Measurements from ENCODE around the gene DSC1.
"Not testable (repeated sequence)": the region's sequence is repeated elsewhere in the genome, so short reads cannot be mapped to it uniquely, and the experiment has no call there.

DSC1 gene

DNA sequence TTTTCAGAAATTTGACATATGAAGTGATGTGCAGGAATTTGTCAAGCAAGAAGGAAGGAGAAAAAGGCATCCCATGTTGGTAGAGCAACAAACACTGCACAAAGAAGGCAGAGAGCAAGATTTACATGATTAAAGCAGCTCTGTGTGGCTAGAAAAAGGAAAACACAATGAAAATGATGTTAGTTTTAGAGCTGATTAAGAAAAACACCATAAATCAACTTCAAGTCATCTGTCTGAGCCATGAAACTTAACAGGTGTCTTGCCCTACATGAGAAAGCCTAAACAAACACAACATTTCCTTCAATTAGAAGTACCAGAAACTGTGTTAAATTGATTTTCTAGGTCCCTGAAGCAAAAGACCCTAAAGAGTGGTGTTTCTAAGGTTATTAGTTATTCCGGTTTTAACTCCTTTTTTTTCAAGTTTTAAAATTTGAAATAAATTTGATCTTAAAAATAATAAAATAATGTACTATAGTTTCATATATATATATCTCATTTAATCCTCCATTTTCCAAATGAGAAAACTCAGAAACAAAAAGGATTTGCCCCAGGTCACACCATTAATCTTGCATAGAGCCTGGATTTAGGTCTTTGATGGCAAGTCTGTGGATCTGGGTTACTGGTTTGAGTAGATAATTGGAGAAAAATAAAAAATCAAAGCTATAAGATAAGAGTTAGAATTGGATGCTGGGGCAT is 8.6 kb upstream of the DSC1 start:
- DNase-seq: no peak

DNA sequence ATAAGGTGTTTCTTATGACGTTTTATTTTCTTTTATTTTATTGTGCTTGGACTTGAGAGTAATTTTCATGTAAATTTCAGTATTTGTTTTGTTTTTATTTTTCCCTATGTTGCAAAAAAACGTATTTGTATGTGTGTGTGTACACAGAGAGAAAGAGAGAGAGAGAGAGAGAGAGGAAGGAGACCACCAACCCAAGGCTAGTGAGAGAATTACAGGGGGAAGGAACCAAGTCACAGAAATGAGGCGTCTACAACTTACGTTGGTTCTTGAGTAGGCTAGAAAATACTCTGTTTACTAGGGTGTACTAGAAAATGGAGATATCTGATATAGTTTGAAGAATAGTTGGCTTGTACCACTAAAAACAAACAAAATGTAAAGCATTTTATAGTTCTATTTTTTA is 7.7 kb upstream of the DSC1 start:
- DNase-seq: no peak

DNA sequence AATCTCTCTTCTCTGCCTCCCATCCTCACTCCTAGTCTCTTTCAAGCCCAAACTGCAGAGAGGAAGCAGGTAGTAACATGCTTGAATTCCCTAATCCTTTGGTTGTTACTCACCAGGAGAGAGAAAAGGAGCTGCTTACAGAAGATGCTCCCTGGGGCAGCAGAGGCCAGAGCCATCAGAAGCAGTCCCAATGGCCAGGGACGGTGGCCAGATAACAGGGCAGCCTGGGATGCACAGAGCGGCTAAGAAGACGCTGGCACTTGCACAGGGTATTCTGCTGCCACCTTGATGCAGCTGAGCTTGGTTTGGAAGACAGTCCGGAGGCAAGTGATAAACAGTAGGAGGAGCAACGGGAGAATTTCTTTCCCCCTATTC is 250 bp downstream of the DSC1 start:
- no peak for DNase-seq

DNA sequence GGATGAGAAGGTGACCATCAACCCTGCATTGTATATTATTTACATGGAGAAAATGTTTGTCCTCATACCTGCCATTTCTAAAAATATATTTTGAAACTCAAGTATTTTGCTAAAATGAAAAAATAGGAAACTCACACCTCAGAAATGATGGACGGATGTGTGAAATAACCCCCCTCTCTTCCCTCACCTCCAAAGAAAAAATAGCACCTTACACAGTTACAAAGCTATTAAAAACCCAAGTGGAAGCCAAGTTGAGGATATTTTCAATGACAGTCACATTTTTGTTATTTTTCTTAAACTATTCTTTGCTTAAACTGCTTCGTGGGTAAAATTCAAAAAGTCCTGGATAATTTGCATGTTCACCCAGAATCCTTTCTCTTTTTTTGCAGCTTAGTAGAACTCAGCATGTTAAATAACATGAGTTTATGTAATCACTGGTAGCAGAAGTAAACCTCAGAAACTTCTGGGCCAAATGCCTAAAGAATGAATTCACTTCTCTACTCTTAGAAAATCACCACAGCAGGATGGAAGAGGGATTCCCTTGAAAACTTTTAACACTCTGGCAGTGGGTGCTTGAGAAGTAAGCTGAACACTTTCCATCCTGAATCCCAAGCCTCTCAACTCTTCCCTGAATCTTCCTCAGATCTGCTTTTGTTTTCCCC is 768 bp downstream of the DSC1 start:
- DNase-seq: no peak

DNA sequence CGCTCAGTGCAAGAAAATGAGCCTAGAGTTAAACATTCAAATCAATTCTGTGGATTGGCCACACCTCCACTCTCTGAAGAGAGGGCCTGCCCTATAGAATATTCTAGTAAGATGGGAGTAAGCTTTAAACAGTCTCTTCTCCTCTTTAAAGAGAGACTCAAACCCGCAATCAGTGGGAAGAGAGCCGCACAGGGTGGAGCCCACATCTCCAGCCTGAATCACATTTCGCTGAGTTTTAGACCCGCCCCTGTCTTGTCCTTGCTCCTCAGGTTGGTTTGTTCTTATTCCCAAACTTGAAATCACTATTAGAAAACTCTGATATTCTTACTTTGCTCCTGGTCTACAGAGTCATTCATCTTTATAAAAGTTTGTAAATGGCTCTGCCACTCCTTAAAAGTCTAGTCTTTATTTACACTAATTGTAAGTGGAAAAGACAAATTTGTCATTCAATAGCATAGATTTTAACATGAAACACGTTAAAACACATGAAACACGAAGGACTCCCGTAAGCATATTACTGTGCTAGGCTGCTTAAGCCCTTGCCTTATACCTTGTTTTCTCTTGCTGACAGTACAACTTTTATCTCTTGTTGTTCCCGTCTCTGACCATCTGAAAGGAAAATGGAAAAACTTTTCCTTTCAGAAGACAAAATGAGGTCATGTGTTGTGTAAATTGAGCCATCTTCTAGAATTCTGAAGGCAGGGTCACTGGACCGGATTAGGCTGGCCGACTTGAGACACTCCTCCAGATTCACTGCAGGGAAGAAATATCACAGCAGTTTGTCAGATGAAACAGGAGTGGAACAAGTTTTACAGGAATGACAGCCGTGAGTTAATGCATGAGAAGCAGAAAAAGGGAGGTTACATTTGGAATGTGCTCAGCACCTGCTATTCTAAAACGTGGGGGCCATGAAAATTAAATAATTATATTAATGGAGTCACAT is 5.6 kb downstream of the DSC1 start:
- DNase-seq: no peak

DNA sequence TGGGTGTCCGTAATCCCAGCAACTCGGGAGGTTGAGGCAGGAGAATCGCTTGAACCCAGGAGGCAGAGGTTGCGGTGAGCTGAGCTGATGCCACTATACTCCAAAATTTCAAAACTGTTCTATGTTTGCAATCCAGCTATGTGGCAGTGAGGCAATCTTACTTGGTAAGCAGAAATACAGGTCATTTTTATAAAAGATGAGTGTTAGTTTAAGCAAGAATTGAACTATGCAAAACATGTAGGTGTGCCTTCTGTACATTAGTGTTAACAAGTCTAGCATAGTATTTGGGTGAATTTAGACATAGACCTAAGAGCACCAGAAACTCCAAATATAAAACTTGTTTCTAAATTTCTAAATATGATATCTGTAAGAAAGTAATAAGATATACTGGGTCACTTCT is 7.2 kb downstream of the DSC1 start:
- DNase-seq: no peak

DNA sequence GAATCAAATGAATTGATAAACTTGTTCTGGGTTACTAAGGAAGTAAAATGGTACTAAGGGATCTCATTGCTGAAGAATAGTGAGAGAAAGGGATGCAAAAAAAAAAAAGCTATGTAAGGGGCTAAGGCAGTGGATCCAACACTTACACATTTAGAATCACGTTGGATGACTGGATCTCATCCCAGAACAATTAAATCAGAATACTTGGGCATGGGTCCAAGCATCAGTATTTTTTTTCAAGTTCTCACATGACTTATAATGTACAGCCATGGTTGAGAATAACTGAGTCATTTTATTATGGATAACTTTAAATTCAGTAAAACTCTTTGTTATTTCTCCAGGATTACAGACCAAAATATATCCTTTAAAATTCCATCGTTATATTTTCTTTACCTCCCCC is 8.5 kb downstream of the DSC1 start:
- no peak for DNase-seq

DNA sequence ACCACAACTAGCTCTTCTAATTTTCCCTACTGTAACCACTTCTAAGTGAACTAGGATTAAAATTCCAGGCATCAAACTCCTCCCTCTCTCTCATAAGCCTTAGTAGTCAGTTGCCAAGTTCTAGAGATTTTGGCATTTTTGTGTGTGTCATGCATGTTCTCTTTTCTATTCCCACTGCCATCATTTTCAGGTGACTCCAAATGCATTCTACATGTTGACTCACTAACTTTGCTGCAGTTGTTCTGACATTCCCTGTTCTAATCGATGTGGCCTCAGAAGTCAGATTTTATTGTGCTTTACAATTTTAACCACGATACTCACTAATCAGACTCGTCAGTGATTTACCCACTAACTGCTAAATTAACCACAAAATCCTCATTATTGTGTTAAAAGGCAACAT is 13.3 kb downstream of the DSC1 start:
- DNase-seq: no peak

DNA sequence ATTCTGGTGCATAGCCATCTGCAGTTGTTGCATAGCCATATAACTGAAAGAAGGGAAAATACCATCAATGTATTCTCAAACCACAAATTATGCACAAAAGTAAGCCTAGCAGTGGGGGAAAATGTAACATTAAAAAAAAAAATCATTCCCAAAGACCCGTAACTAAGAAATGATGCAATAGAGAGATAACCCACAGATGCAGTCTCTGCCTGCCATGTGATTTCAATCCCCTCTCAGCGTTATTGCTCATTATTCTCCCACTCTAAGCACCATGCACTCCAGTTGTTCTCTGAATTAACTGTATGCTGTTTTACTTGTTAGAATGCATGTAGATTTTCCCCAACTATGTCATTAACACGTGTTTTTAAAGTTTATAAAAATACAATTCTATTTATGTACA is 14.1 kb downstream of the DSC1 start:
- no peak for DNase-seq

DNA sequence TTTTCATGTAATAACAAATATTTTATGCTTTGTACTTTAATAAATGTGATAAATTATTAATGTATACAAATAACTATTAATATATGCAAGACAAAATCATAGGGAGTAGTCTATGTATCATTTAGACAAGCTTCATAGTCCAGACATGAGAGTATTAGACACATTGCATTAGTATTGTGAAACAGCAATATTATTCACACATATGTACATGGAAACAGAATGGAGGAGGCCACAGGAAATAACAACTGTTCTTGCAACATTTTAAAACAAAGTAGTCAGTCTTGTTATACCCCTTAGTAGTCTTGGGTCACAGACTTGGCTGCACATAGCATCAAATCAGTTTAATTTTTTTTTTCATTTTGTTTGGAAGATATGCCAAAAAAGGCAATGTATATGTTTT is 15.8 kb downstream of the DSC1 start:
- no peak for DNase-seq

DNA sequence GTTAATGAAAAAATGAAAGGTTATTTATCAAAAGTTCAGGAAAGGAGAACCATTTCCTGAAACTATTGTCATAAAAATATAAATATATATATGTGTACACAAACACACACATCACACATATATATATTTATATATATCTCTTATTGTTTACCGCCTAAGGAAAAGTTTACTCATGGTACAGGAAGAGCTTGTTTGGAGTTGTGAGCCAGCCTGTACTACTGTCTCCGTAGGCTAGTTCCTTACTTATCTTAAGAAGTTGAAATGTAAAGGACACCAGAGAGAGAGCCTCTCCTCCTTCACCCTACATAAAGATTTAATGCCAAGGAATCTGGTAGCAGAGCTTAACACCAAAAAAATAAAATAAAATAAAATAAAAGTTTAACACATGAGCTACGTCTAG is 19.6 kb downstream of the DSC1 start:
- DNase-seq: no peak

DNA sequence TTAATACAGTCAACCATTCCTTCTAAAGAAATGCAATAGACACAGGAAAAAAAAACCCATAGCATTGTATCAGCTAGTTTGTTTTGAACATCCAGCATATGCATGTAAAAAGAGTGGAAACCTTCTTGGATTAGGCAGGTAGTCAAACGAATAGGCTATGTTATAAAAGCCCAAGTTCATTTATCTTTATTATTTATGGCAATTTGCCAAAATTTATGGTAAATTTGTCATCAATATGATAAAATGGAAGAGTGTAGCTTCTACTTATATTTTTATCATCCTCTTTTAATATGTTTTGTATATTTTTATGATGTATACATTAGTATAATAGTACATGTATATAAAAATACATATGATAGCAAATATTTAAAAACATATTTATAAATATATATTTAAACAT is 23.9 kb downstream of the DSC1 start:
- DNase-seq: no peak

DNA sequence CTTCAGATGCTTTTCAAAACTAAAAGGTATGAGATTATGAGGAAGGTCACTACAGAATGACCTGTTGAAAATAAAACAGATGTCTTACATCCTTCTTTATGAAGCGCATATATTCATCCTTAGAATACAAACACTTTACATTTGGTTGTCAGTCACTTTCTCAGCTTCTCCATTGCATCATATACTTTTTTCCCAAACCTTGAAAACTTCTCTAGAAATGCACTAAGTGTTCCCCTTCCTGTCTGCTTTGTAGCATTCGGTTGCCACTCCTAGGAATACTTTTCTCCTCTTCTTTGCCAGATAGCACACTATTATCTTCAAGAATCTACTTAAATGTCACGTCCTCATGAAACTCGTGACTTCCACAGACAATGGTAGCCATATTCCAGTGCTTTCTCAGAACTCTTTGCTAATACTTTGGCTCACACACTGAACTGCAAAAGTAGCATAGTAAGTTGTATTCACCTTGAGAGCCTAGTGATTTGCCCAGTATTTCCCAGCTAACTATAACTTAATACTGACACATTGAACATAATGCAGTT is 27.6 kb downstream of the DSC1 start:
- DNase-seq: no peak

DNA sequence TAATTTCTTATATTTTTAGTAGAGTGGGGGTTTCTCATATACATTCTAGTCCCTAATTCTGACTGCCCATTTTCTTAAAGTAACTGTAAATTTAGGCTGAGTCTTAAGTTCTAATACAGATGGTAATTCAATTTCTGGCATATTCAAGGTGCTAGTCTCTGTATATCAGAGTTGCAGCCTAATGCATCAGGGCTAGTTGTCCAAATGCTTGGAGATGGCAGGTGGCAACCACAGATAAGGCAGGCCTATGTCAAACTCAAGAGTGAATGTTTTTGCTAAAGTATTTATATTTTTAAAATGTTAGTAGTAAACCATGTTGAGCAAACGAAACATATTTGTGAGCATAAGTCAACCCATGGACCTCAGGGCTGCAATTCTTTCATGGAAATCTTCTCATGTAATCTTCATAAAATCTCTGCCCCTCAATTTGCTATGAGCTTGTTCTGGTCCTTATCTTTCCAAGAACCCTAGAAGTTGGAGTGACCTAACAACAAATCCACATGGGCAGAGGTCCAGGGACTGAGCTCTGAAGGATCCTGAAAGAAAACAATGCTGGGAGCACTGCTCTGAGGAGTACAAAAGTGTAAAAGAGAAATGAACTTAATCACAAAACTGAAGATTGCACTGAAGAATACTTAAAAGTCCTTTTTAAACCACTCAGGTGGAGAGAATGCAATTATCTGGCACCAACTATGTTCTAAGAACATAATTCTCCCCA is 33.1 kb downstream of the DSC1 start:
- DNase-seq: no peak

DNA sequence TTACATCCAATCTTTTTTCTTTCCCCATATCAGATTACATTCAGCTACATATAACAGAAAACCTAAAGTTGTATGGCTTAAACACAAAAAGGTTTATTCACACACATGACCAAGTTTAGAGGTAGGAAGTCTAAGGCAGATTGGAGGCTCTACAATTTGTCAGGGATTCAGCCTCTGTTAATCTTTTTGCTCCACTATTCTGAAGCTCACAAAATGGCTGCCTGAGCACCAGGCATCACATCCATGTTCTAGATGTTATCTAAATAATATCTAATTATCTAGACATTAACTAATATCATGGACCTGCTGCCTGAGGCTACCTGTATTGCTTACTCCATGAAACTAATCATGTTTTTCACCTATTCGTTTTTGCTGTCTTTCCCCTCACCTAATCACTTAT is 36.8 kb downstream of the DSC1 start:
- DNase-seq: no peak

DNA sequence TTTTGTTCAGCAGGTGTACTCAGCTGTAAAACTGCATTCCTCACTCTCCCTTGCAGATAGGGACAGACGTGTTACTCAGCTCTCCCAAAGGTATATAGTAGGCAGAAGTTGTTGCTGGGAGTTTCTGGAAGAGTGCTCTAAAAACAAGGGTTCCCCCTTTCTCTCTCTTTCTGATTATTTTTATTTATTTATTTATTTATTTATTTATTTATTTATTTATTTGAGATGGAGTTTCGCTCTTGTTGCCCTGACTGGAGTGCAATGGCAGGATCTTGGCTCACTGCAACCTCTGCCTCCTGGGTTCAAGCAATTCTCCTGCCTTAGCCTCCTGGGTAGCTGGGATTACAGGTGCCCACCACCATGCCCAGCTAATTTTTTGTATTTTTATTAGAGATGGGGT is 39.5 kb downstream of the DSC1 start:
- DNase-seq: not testable (repeated sequence)

DNA sequence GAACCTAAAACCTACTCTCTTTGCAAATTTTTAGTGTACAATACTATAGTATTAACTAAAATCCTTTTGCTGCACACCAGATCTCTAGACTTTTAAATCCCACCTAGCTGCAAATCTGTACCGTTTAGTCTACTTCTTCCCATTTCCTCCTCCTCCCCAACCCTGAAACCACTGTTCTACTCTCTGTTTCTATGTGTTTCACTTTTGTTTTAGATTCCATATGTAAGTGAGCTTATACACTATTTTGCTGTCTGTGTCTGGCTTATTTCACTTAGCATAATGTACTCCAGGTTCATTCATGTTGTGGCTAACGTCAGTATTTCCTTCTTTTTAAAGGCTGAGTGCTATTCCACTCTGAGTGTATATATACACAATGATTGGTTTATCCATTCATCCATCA is 42.1 kb downstream of the DSC1 start:
- DNase-seq: no peak

DNA sequence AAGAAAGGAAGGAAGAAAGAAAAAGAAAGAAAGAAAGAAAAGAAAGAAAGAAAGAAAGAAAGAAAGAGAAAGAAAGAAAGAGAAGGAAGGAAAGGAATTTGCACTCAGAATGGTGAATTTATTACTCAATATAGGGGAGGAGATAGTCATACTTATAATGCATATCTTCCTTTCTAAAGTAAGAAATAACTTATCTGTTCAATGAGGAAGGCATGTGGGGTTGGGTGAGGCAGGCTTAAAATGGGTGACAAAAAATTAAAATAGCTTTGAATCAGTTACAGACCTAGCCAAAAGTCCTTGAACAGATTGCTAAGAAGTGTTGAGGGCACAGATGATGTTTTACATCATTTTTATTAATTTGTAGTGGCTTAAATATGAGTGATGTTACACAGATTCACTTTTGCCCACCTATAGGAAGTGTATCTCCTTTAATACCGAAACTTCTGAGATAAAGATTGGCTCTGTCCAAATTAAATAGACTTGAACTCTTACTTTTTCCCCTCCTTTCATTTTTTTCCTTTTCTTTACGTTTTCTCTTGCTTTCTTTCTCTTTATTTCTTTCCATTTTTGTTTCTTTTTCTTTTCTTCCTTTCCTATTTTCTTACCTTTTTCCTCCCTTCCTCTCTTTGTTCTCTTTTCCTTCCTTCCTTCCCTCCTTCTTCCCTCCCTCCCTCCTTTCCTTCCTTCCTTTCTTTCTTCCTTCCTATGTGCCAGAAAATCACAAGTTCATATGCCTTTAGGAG is 45.6 kb downstream of the DSC1 start:
- no peak for DNase-seq

DNA sequence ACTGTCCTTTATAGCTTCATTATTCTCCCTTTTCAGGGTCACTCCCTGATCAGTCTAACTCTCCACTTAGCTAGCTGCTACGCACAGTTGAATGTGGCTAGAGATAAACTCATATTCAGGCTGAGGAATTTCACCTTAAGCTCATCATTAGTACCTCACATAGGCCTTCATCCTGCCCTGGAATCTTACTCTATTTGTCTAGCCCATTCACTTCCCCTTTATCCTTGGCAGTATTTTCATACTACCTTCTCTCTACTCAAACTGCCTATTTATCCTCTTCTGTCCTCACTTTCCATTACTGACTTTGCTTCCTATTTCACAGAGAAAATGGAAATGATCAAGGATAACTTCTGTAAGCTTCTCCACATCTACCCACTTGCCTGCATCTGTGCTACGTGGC is 49.9 kb downstream of the DSC1 start:
- DNase-seq: no peak

DNA sequence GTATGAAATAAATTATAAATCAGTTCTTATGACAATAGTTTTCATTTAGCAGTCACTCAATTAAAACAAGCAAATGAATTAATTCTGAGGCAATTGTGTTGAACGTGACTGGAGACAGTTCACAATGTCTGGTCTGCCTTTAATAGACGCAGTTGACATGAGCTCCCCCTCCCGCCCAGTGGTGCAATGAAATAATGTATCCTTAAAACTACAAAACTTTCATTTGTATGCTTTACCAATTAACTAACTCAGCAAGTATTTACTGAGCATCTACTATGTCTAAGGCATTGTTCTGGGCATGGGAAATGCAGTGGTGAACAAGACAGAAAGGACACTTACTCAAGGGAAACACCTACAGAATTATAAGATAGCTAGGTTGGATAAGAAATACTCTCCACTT is 56.9 kb downstream of the DSC1 start:
- no peak for DNase-seq

DNA sequence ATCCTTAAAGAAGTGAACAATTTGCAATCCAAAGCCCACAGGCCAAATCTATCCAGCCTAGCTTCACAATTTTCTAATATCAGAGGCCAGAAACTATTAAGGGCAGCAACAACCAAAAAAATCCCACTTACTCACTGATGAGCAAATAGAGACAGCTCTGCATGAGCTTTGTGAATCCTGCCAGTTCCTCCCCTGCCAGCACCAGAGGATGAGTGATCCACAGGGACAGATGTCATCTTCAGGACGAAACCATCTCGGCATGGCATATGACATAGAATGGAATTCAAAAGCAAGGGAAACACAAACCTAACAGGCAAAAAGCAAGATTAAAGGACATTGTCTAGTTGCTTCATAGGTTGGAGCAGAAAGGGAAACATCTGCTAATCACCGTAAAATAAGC is 58.2 kb downstream of the DSC1 start:
- no peak for DNase-seq

DNA sequence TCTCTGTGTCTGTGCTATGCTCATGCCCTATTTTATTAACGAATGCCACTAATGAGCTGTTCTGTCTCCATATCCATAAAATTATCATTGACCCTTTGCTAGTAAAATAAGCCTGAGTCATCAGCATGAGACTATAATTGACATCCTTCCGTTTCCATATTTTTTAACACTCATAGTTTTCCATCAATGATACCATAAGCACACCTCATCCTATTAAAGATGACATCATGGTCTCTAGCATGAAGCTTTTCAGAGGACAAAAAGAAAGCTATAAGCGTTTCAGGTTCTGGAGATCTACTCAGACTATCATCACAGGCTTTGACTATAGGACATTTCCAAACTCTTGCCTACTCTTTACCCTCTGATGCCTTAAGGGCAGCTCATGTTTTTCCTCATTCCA is 59.2 kb downstream of the DSC1 start:
- no peak for DNase-seq
